Measurements from ENCODE around the gene DPRX. TPM values are rescaled to one million over a fixed set of nuclear protein-coding genes. Genes with fewer than 3 reads are reported as not detected.

DPRX gene
- total RNA-seq, 1 donor from 2014 or later = not detected

- Histone ChIP-seq H3K9me3 (ENCODE audit: control insufficient read depth in 3 of 3, low read length in 3 of 3) (peaks cover 0 to 3% (median 2%) of the 10 kb centered on the region in 3 donors), H3K4me3 (ENCODE audit: low read length in 3 of 3) (no peak overlapping the region), H3K27me3 (ENCODE audit: control insufficient read depth in 3 of 3, insufficient read depth in 3 of 3, low read length in 3 of 3) (no peaks in the 10 kb centered on the region), H3K27ac (ENCODE audit: low read depth, low read length) (no peak overlapping the region), H3K36me3 (ENCODE audit: control insufficient read depth in 3 of 3, insufficient read depth in 3 of 3, low read length in 3 of 3) (no peaks in the 10 kb centered on the region), H3K4me1 (ENCODE audit: control insufficient read depth in 3 of 3, insufficient read depth in 3 of 3, low read length in 3 of 3) (no peaks in the 10 kb centered on the region), H3K9ac (ENCODE audit: low read depth in 1 of 3, low read length in 3 of 3) (no peak overlapping the region)
Measured at GRCh38 chr19:53644061-53644816, 12.4 kb downstream of the DPRX start.

GRCh38 chr19:53646144-53646543, 14.3 kb downstream of the DPRX start:
- Histone ChIP-seq H3K4me1 (ENCODE audit: control insufficient read depth in 3 of 3, insufficient read depth in 3 of 3, low read length in 3 of 3) (no peaks in the 10 kb centered on the region), H3K27ac (ENCODE audit: low read depth, low read length) (no peak overlapping the region), H3K4me3 (ENCODE audit: low read length in 3 of 3) (no peak overlapping the region)

GRCh38 chr19:53647350-53647749, 15.6 kb downstream of the DPRX start:
- Histone ChIP-seq H3K4me3 (ENCODE audit: low read length in 3 of 3) (no peak overlapping the region), H3K27ac (ENCODE audit: low read depth, low read length) (no peak overlapping the region), H3K27me3 (ENCODE audit: control insufficient read depth in 3 of 3, insufficient read depth in 3 of 3, low read length in 3 of 3) (no peaks in the 10 kb centered on the region), H3K36me3 (ENCODE audit: control insufficient read depth in 3 of 3, insufficient read depth in 3 of 3, low read length in 3 of 3) (no peaks in the 10 kb centered on the region), H3K9me3 (ENCODE audit: control insufficient read depth in 3 of 3, low read length in 3 of 3) (peaks cover 0 to 3% (median 2%) of the 10 kb centered on the region in 3 donors), H3K9ac (ENCODE audit: low read depth in 1 of 3, low read length in 3 of 3) (no peak overlapping the region), H3K4me1 (ENCODE audit: control insufficient read depth in 3 of 3, insufficient read depth in 3 of 3, low read length in 3 of 3) (no peaks in the 10 kb centered on the region)

More at GRCh38 chr19:53646144-53646543, 14.3 kb downstream of the DPRX start:
- Histone ChIP-seq H3K27me3 (ENCODE audit: control insufficient read depth in 3 of 3, insufficient read depth in 3 of 3, low read length in 3 of 3) (no peaks in the 10 kb centered on the region), H3K36me3 (ENCODE audit: control insufficient read depth in 3 of 3, insufficient read depth in 3 of 3, low read length in 3 of 3) (no peaks in the 10 kb centered on the region), H3K9ac (ENCODE audit: low read depth in 1 of 3, low read length in 3 of 3) (no peak overlapping the region), H3K9me3 (ENCODE audit: control insufficient read depth in 3 of 3, low read length in 3 of 3) (peaks cover 0 to 3% (median 2%) of the 10 kb centered on the region in 3 donors)

DNA sequence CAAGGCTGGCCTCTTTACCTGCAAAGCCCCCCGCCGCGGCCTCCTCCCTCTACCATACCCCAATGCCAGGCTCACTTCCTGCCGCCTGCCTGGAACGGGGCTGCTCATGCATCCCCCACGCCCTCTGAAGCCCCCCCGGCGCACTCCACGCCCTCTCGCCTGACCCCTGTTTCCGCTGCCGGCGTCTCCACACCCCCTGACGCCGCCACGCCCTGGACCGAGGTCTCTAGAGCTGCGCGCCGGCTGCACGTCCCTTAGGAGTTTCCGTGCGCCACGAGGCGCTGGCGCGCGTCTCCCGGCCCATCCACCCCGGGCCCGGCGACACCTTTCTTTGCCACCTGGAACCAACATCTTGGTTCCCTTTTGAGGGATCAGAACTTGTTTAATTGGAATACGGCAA, 16.0 kb downstream of the DPRX start:
- Histone ChIP-seq H3K27ac (ENCODE audit: low read depth, low read length) (no peak overlapping the region), H3K4me3 (ENCODE audit: low read length in 3 of 3) (no peak overlapping the region), H3K4me1 (ENCODE audit: control insufficient read depth in 3 of 3, insufficient read depth in 3 of 3, low read length in 3 of 3) (no peaks in the 10 kb centered on the region), H3K9me3 (ENCODE audit: control insufficient read depth in 3 of 3, low read length in 3 of 3) (peaks cover 0 to 3% (median 2%) of the 10 kb centered on the region in 3 donors), H3K27me3 (ENCODE audit: control insufficient read depth in 3 of 3, insufficient read depth in 3 of 3, low read length in 3 of 3) (no peaks in the 10 kb centered on the region), H3K9ac (ENCODE audit: low read depth in 1 of 3, low read length in 3 of 3) (no peak overlapping the region), H3K36me3 (ENCODE audit: control insufficient read depth in 3 of 3, insufficient read depth in 3 of 3, low read length in 3 of 3) (no peaks in the 10 kb centered on the region)

DNA sequence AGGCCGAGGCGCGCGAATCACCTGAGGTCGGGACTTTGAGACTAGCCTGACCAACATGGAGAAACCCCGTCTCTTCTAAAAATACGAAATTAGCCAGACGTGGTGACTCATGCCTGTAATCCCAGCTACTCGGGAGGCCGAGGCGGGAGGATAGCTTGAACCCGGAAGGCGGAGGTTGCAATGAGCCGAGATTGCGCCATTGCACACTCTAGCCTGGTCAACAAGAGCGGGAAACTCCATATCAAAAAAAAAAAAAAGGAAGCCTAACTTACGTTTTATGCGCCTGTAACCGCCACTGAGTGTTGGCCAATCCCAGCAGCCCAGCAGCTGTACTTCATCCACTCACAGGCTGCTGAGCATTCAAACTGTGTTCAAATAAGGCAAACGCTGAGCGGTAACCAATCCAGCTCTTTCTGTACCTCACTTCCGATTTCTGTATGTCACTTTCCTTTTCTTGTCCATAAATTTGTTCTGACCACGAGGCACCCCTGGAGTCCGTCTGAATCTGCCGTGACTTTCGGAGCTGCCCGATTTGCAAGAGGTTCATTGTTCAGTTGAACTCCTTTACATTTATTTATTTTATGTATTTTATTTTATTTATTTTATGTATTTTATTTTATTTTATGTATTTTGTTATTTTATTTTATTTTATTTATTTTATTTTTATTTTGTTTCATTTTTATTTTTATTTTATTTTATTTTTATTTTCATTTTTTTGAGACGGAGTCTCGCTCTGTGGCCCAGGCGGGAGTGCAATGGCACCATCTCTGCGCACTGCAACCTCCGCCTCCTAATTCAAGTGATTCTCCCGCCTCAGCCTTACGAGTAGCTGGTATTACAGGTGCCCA, 18.2 kb downstream of the DPRX start:
- H3K4me1 ChIP-seq (ENCODE audit: control insufficient read depth in 3 of 3, insufficient read depth in 3 of 3, low read length in 3 of 3) = no peaks in the 10 kb centered on the region
- H3K9me3 ChIP-seq (ENCODE audit: control insufficient read depth in 3 of 3, low read length in 3 of 3) = peaks cover 0 to 4% (median 3%) of the 10 kb centered on the region in 3 donors
- no peak overlapping the region for H3K27ac ChIP-seq (ENCODE audit: low read depth, low read length)
- H3K27me3 ChIP-seq (ENCODE audit: control insufficient read depth in 3 of 3, insufficient read depth in 3 of 3, low read length in 3 of 3) = no peaks in the 10 kb centered on the region
- H3K36me3 ChIP-seq (ENCODE audit: control insufficient read depth in 3 of 3, insufficient read depth in 3 of 3, low read length in 3 of 3) = no peaks in the 10 kb centered on the region
- H3K9ac ChIP-seq (ENCODE audit: low read depth in 1 of 3, low read length in 3 of 3) = no peak overlapping the region
- H3K4me3 ChIP-seq (ENCODE audit: low read length in 3 of 3) = peak overlapping the region in 1 of 3 donors; percentile 2

DNA sequence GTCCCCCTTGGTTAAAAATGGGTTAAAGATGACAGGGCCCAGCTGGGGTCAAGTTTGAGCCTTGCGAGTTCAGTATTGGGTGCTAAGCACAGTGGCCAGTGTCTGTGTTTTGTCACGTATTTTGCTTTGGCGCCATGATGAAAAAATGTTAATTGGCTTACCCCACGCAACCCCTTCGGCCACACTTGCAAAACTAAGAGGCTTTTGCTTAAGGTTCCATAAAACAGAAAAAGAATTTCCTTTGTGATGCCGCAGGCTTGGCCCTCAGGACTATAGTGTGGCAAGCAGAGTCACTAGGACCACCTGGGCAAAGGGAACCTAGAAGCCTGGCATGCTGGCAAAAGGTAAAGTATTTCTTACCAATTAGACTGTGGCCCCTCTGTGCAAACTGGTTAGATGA, 20.7 kb downstream of the DPRX start:
- H3K36me3 ChIP-seq (ENCODE audit: control insufficient read depth in 3 of 3, insufficient read depth in 3 of 3, low read length in 3 of 3) = no peaks in the 10 kb centered on the region
- H3K27me3 ChIP-seq (ENCODE audit: control insufficient read depth in 3 of 3, insufficient read depth in 3 of 3, low read length in 3 of 3) = no peaks in the 10 kb centered on the region
- H3K4me3 ChIP-seq (ENCODE audit: low read length in 3 of 3) = no peak overlapping the region
- no peaks in the 10 kb centered on the region for H3K4me1 ChIP-seq (ENCODE audit: control insufficient read depth in 3 of 3, insufficient read depth in 3 of 3, low read length in 3 of 3)
- no peak overlapping the region for H3K27ac ChIP-seq (ENCODE audit: low read depth, low read length)
- H3K9me3 ChIP-seq (ENCODE audit: control insufficient read depth in 3 of 3, low read length in 3 of 3) = peaks cover 0 to 4% (median under 1%) of the 10 kb centered on the region in 3 donors
- no peak overlapping the region for H3K9ac ChIP-seq (ENCODE audit: low read depth in 1 of 3, low read length in 3 of 3)

DNA sequence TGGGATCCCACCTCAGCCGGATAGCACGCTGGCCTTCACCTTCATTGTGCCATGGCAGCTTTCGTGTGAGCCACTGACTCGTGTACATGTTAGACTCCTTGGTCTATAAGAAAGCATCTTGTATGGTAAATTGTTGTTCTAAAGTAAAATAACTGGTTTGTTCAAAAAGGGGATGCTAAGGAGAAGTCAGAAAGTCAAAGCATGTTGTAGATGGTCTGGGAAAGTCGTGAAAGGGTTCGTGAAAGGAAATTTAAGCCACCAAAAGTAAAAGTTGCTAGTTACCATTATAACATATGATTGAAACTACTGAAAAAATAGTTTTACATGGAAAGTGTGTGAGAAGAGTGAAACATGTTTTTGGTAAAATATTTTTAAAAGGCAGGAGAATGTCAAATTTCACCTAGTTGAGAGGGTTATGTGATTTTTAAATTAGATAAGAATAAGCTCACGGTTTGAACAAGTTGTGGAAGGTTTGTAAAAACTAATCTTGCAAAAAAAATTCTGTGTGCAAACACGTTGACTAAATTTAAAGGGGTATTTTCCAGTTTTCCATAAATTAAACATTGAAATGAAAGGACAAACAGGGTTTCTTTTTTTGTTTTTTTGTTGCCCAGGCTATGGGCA, 23.4 kb downstream of the DPRX start:
- H3K27ac ChIP-seq (ENCODE audit: low read depth, low read length) = no peak overlapping the region
- H3K4me1 ChIP-seq (ENCODE audit: control insufficient read depth in 3 of 3, insufficient read depth in 3 of 3, low read length in 3 of 3) = no peaks in the 10 kb centered on the region
- H3K9ac ChIP-seq (ENCODE audit: low read depth in 1 of 3, low read length in 3 of 3) = no peak overlapping the region
- H3K9me3 ChIP-seq (ENCODE audit: control insufficient read depth in 3 of 3, low read length in 3 of 3) = peaks cover 0 to 2% (median 0%) of the 10 kb centered on the region in 3 donors
- no peak overlapping the region for H3K4me3 ChIP-seq (ENCODE audit: low read length in 3 of 3)
- no peaks in the 10 kb centered on the region for H3K27me3 ChIP-seq (ENCODE audit: control insufficient read depth in 3 of 3, insufficient read depth in 3 of 3, low read length in 3 of 3)
- H3K36me3 ChIP-seq (ENCODE audit: control insufficient read depth in 3 of 3, insufficient read depth in 3 of 3, low read length in 3 of 3) = no peaks in the 10 kb centered on the region

- Histone ChIP-seq H3K9ac (ENCODE audit: low read depth in 1 of 3, low read length in 3 of 3) (no peak overlapping the region), H3K27me3 (ENCODE audit: control insufficient read depth in 3 of 3, insufficient read depth in 3 of 3, low read length in 3 of 3) (no peaks in the 10 kb centered on the region), H3K27ac (ENCODE audit: low read depth, low read length) (no peak overlapping the region), H3K9me3 (ENCODE audit: control insufficient read depth in 3 of 3, low read length in 3 of 3) (peaks cover 0 to 2% (median 0%) of the 10 kb centered on the region in 3 donors), H3K4me3 (ENCODE audit: low read length in 3 of 3) (no peak overlapping the region), H3K4me1 (ENCODE audit: control insufficient read depth in 3 of 3, insufficient read depth in 3 of 3, low read length in 3 of 3) (no peaks in the 10 kb centered on the region), H3K36me3 (ENCODE audit: control insufficient read depth in 3 of 3, insufficient read depth in 3 of 3, low read length in 3 of 3) (no peaks in the 10 kb centered on the region)
Measured at GRCh38 chr19:53657330-53657729, 25.5 kb downstream of the DPRX start.

GRCh38 chr19:53657778-53658177, 26.0 kb downstream of the DPRX start:
- Histone ChIP-seq H3K9ac (ENCODE audit: low read depth in 1 of 3, low read length in 3 of 3) (no peak overlapping the region), H3K4me1 (ENCODE audit: control insufficient read depth in 3 of 3, insufficient read depth in 3 of 3, low read length in 3 of 3) (no peaks in the 10 kb centered on the region), H3K36me3 (ENCODE audit: control insufficient read depth in 3 of 3, insufficient read depth in 3 of 3, low read length in 3 of 3) (no peaks in the 10 kb centered on the region), H3K4me3 (ENCODE audit: low read length in 3 of 3) (no peak overlapping the region), H3K27ac (ENCODE audit: low read depth, low read length) (no peak overlapping the region), H3K27me3 (ENCODE audit: control insufficient read depth in 3 of 3, insufficient read depth in 3 of 3, low read length in 3 of 3) (no peaks in the 10 kb centered on the region), H3K9me3 (ENCODE audit: control insufficient read depth in 3 of 3, low read length in 3 of 3) (peaks cover 0 to 2% (median 0%) of the 10 kb centered on the region in 3 donors)

Measured in skeletal muscle tissue (tissue), 4 donors.